Hepatocyte (in vitro differentiated cells): Measurements from ENCODE around the gene RLN3. TPM values are rescaled to one million over a fixed set of nuclear protein-coding genes. Genes with fewer than 3 reads are reported as not detected.

Experiments
- DNase-seq: peaks from one replicate; pipeline ENCODE4 v3.0.0-alpha.2; 2016; ENCODE audit warnings: low spot score
- H2AFZ ChIP-seq: fragments of 200-600 bp; sonication (generic); 2 replicates; pipeline ENCODE4 v1.6.0; 2016; ENCODE audit warnings: antibody characterized with exemption, mild to moderate bottlenecking
- H3K27ac ChIP-seq: fragments of 200-600 bp; sonication (generic); 2 replicates; pipeline ENCODE4 v1.5.1; 2016; ENCODE audit warnings: mild to moderate bottlenecking
- H3K27me3 ChIP-seq: fragments of 200-600 bp; sonication (generic); 2 replicates; pipeline ENCODE4 v1.6.1; 2016
- H3K36me3 ChIP-seq: fragments of 200-600 bp; sonication (generic); replicated peaks from 2 replicates; pipeline ENCODE4 v1.5.1; 2016; ENCODE audit warnings: low read depth; ENCODE audit not compliant: insufficient read depth
- H3K4me1 ChIP-seq: fragments of 200-600 bp; sonication (generic); 2 replicates; pipeline ENCODE4 v1.5.1; 2016; ENCODE audit warnings: mild to moderate bottlenecking, moderate library complexity; ENCODE audit not compliant: insufficient read depth
- H3K4me2 ChIP-seq: fragments of 200-600 bp; sonication (generic); 2 replicates; pipeline ENCODE4 v1.6.0; 2016
- H3K4me3 ChIP-seq: fragments of 200-600 bp; sonication (generic); 2 replicates; pipeline ENCODE4 v1.5.1; 2016; ENCODE audit warnings: mild to moderate bottlenecking
- H3K79me2 ChIP-seq: fragments of 200-600 bp; sonication (generic); 2 replicates; pipeline ENCODE4 v1.6.0; 2017; ENCODE audit warnings: mild to moderate bottlenecking
- H3K9me2 ChIP-seq: fragments of 200-600 bp; sonication (generic); replicated peaks from 2 replicates; pipeline ENCODE4 v1.6.0; 2017; ENCODE audit warnings: mild to moderate bottlenecking; ENCODE audit not compliant: insufficient read depth
- H3K9me3 ChIP-seq: fragments of 200-600 bp; sonication (generic); 2 replicates; pipeline ENCODE4 v1.5.1; 2016; ENCODE audit warnings: low read depth, mild to moderate bottlenecking
- H4K20me1 ChIP-seq: fragments of 200-600 bp; sonication (generic); 2 replicates; pipeline ENCODE4 v1.6.0; 2016; ENCODE audit warnings: mild to moderate bottlenecking; ENCODE audit not compliant: insufficient read depth, poor library complexity, severe bottlenecking
- CTCF ChIP-seq: fragments of 200-600 bp; sonication (generic); IDR thresholded peaks from 2 replicates; pipeline ENCODE4 v1.5.1; 2016; ENCODE audit warnings: antibody characterized with exemption, mild to moderate bottlenecking; ENCODE audit not compliant: poor library complexity
- EZH2 ChIP-seq: fragments of 200-600 bp; sonication (generic); IDR thresholded peaks from 2 replicates; pipeline ENCODE4 v1.6.1; 2016; ENCODE audit warnings: antibody characterized with exemption, mild to moderate bottlenecking, borderline replicate concordance
- EZH2phosphoT487 ChIP-seq: fragments of 200-600 bp; sonication (generic); IDR thresholded peaks from one replicate; pipeline ENCODE4 v1.6.1; 2018; ENCODE audit warnings: antibody characterized with exemption, mild to moderate bottlenecking, low read depth, moderate library complexity; ENCODE audit not compliant: unreplicated experiment, severe bottlenecking
- WGBS: methylation state at CpG from one replicate; pipeline ENCODE4 v1.1.6; 2016; ENCODE audit warnings: low lambda C conversion rate; ENCODE audit errors: missing lambda C conversion rate; 5-methylcytosine and 5-hydroxymethylcytosine counted together
- polyA plus RNA-seq: library from polyadenylated mRNA; unstranded; fragments of >200 nt; fragmentation: Nextera tagmentation; extraction: Ambion mirVana; gene quantifications from 2 replicates; pipeline ENCODE4 v1.2.1, GENCODE V29; 2016
- total RNA-seq: library from RNA; depleted of rRNA; stranded (reverse); fragments of >200 nt; gene quantifications from 2 replicates; pipeline ENCODE4 v1.2.3, GENCODE V29; 2014

RLN3 gene
- total and polyA plus RNA-seq, 2 experiments from 2014 or later = not detected

- TF ChIP-seq EZH2phosphoT487 = no peak
- peak; percentile 82 for DNase-seq
- Histone ChIP-seq H2AFZ (peak within 1 kb of the TSS; percentile 76), H3K4me2 (peak within 1 kb of the TSS; percentile 99), H3K36me3 (no peaks in the 10 kb centered on the region), H3K27ac (peak within 1 kb of the TSS; percentile 85), H3K4me3 (peak within 1 kb of the TSS; percentile 96), H3K27me3 (no peaks in the 10 kb centered on the region), H3K4me1 (peaks cover 14% of the 10 kb centered on the region), H3K9me2 (no peaks in the 10 kb centered on the region), H3K9me3 (no peaks in the 10 kb centered on the region), H4K20me1 (no peaks in the 10 kb centered on the region), H3K79me2 (peaks cover 22% of the 10 kb centered on the region)
- WGBS = 4% methylated on average over 34 of the region's 51 CpGs
Measured at GRCh38 chr19:14072535-14073260, 44.8 kb downstream of the RLN3 start, which contains the start of gene MISP3. MISP3 (plus strand) TSS chr19:14072786; CDS start chr19:14073310, 524 bp downstream.

GRCh38 chr19:14073261-14073924 lies 45.4 kb downstream of the RLN3 start:
- H4K20me1 ChIP-seq = no peaks in the 10 kb centered on the region
- peak overlapping the region; percentile 85 for H3K27ac ChIP-seq
- TF ChIP-seq EZH2phosphoT487 = no peak
- no peak for TF ChIP-seq CTCF
- TF ChIP-seq EZH2 = no peak
- 2% methylated on average over 50 of the region's 106 CpGs for WGBS
- H3K79me2 ChIP-seq = peaks cover 22% of the 10 kb centered on the region
- H3K4me1 ChIP-seq = peaks cover 14% of the 10 kb centered on the region
- DNase-seq = peak; percentile 91
- H3K9me2 ChIP-seq = no peaks in the 10 kb centered on the region
- peak overlapping the region; percentile 76 for H2AFZ ChIP-seq
- H3K4me2 ChIP-seq = peak overlapping the region; percentile 99
- H3K4me3 ChIP-seq = peak overlapping the region; percentile 96
- H3K27me3 ChIP-seq = no peaks in the 10 kb centered on the region
- no peaks in the 10 kb centered on the region for H3K36me3 ChIP-seq
- H3K9me3 ChIP-seq = no peaks in the 10 kb centered on the region

GRCh38 chr19:14073925-14074838 lies 46.2 kb downstream of the RLN3 start:
- H3K27me3 ChIP-seq = no peaks in the 10 kb centered on the region
- peak overlapping the region; percentile 85 for H3K27ac ChIP-seq
- H3K4me1 ChIP-seq = peaks cover 14% of the 10 kb centered on the region
- TF ChIP-seq EZH2 (no peak), EZH2phosphoT487 (no peak), CTCF (no peak)
- H4K20me1 ChIP-seq = no peaks in the 10 kb centered on the region
- DNase-seq = peak; percentile 62
- peak overlapping the region; percentile 96 for H3K4me3 ChIP-seq
- H3K36me3 ChIP-seq = no peaks in the 10 kb centered on the region
- no peaks in the 10 kb centered on the region for H3K9me3 ChIP-seq
- 16% methylated on average over 30 of the region's 44 CpGs for WGBS
- peak overlapping the region; percentile 76 for H2AFZ ChIP-seq
- H3K79me2 ChIP-seq = peaks cover 23% of the 10 kb centered on the region
- H3K4me2 ChIP-seq = peak overlapping the region; percentile 99
- H3K9me2 ChIP-seq = no peaks in the 10 kb centered on the region
